Brain microvascular endothelial cell (primary cell): ENCODE results near the gene EEIG1.

ENCODE experiments used
- DNase-seq: peaks from one replicate; pipeline ENCODE4 v3.0.0-alpha.2; 2020
- H3K27ac ChIP-seq: fragments of 250-450 bp; sonication (Bioruptor Pico); 2 replicates; pipeline ENCODE4 v1.5.1; 2020; ENCODE audit warnings: mild to moderate bottlenecking, moderate library complexity
- H3K27me3 ChIP-seq: fragments of 250-450 bp; sonication (Bioruptor Pico); replicated peaks from 2 replicates; pipeline ENCODE4 v1.5.1; 2020; ENCODE audit warnings: mild to moderate bottlenecking
- H3K36me3 ChIP-seq: fragments of 250-450 bp; sonication (Bioruptor Pico); replicated peaks from 2 replicates; pipeline ENCODE4 v1.5.1; 2020; ENCODE audit warnings: mild to moderate bottlenecking
- H3K4me3 ChIP-seq: 2 replicates; pipeline ENCODE4 v1.5.1; 2011; ENCODE audit warnings: low read depth, mild to moderate bottlenecking, control low read depth, low read length, moderate library complexity
- CTCF ChIP-seq: IDR thresholded peaks from 2 replicates; pipeline ENCODE4 v1.5.1; 2011; ENCODE audit warnings: low read depth, mild to moderate bottlenecking, moderate library complexity, low read length, control low read depth, inconsistent platforms; ENCODE audit errors: missing control alignments
- in situ Hi-C: cut with HindIII; loops from 2 replicates; pipeline ENCODE4 v1.10.0; 2017; ENCODE audit warnings: low sequenced_read_pairs, low pct_ligation_motif_present

EEIG1 gene

GRCh38 chr9:127944586-127945218 lies 36.1 kb downstream of the EEIG1 start:
- no peaks in the 10 kb centered on the region for H3K36me3 ChIP-seq
- no peak overlapping the region for H3K4me3 ChIP-seq
- H3K27ac ChIP-seq: no peak overlapping the region
- TF ChIP-seq CTCF: no peak
- H3K27me3 ChIP-seq: no peaks in the 10 kb centered on the region
- in situ Hi-C loops: no loop called here
- no peak for DNase-seq

- H3K4me3 ChIP-seq: no peak overlapping the region
- peak; percentile 97 for TF ChIP-seq CTCF
- in situ Hi-C loops: no loop called here
- peak; percentile 62 for DNase-seq
- H3K27me3 ChIP-seq: no peaks in the 10 kb centered on the region
- H3K27ac ChIP-seq: no peak overlapping the region
- no peaks in the 10 kb centered on the region for H3K36me3 ChIP-seq
Measured at GRCh38 chr9:127943731-127944144, 37.1 kb downstream of the EEIG1 start.

GRCh38 chr9:127943011-127943662 lies 37.7 kb downstream of the EEIG1 start:
- Histone ChIP-seq H3K27ac (no peak overlapping the region), H3K36me3 (no peaks in the 10 kb centered on the region), H3K4me3 (no peak overlapping the region), H3K27me3 (no peaks in the 10 kb centered on the region)
- no peak for DNase-seq
- no peak for TF ChIP-seq CTCF
- in situ Hi-C loops: no loop called here

- no peaks in the 10 kb centered on the region for H3K27me3 ChIP-seq
- peak; percentile 39 for DNase-seq
- no peak overlapping the region for H3K4me3 ChIP-seq
- TF ChIP-seq CTCF: peak; percentile 94
- no peak overlapping the region for H3K27ac ChIP-seq
- in situ Hi-C loops: no loop called here
- H3K36me3 ChIP-seq: no peaks in the 10 kb centered on the region
Measured at GRCh38 chr9:127942216-127943010, 38.4 kb downstream of the EEIG1 start.

GRCh38 chr9:127941961-127942215 lies 38.9 kb downstream of the EEIG1 start:
- in situ Hi-C loops: no loop called here
- no peak for TF ChIP-seq CTCF
- no peak overlapping the region for H3K27ac ChIP-seq
- DNase-seq: no peak
- H3K27me3 ChIP-seq: no peaks in the 10 kb centered on the region
- H3K36me3 ChIP-seq: no peaks in the 10 kb centered on the region
- no peak overlapping the region for H3K4me3 ChIP-seq
